OCI-LY3 (cell line): ENCODE measurements around the gene SMC1A.

Source experiments
- EZH2phosphoT487 ChIP-seq: fragments of 200-600 bp; shearing (Covaris generic); IDR thresholded peaks from 2 replicates; pipeline ENCODE4 v1.6.1; 2018; ENCODE audit warnings: antibody characterized with exemption, mixed run types, low read depth
- TF ChIP-seq, protein P1 (sequence below): fragments of 200-600, 300-600 bp; sonication (generic); IDR thresholded peaks from 2 replicates; pipeline ENCODE4 v1.5.1; 2014; ENCODE audit warnings: antibody characterized with exemption, low read length, low read depth

DNA sequence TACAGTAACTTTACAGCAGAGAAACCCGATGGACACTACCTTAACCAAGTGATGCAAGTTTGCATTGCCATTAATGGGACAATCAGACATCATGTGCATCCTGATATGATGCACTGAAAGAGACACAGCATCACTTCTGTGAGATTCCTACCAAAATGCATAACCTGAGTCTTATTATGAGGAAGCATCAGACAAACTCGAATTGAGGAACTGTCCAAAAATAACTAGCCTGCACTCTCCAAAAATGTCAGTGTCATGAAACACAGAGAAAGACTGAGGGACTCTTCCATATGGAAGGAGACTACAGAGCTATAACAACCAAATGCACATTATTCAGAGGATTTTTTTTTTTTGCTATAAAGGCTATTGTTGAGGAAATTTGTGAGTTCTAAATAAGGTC lies 74.5 kb downstream of the SMC1A start:
- TF ChIP-seq, protein P1, sequence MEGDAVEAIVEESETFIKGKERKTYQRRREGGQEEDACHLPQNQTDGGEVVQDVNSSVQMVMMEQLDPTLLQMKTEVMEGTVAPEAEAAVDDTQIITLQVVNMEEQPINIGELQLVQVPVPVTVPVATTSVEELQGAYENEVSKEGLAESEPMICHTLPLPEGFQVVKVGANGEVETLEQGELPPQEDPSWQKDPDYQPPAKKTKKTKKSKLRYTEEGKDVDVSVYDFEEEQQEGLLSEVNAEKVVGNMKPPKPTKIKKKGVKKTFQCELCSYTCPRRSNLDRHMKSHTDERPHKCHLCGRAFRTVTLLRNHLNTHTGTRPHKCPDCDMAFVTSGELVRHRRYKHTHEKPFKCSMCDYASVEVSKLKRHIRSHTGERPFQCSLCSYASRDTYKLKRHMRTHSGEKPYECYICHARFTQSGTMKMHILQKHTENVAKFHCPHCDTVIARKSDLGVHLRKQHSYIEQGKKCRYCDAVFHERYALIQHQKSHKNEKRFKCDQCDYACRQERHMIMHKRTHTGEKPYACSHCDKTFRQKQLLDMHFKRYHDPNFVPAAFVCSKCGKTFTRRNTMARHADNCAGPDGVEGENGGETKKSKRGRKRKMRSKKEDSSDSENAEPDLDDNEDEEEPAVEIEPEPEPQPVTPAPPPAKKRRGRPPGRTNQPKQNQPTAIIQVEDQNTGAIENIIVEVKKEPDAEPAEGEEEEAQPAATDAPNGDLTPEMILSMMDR, result no peak
- TF ChIP-seq EZH2phosphoT487, result no peak
